Measurements from ENCODE around the gene PXDC1.
"Not testable (repeated sequence)": the region's sequence is repeated elsewhere in the genome, so short reads cannot be mapped to it uniquely, and the experiment has no call there.

PXDC1 gene

DNA sequence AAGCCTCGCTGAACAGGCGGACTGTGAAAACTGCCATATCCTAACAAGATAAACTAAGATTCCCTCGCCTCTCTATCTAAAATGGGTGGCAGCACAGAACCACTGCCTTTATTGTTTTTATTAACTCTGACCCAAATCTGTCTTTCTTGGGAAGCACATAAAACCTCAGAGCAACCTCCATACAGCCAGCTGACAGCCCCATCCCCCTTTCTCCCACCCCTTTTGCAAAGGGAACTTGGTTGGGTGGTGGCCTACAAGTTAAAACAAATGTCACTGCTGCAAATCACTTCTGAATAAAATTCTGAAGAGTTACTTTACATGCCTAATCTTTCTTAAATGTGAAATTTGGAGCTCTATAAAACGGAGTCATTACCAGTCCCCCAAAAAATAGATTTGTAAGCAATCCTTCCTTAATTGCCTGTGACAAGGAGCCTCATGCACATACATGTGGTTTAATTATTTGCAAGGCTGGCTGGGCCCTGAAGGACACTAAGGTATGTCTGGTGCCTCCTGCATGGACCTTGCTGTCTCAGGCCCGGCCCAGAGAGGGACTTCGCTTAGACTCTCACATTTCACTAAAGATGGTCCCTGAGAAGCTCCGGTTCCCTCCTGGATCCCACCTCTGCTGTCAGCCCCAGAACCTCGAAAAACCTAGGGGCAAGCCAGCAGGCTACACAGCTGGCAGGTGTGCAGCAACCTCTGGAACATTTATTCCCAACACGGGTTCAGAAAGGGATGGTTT, 21.7 kb downstream of the PXDC1 start:
- DNase-seq: no peak

- no peak for DNase-seq
Observed at GRCh38 chr6:3727593-3728108, 23.9 kb downstream of the PXDC1 start.

GRCh38 chr6:3727036-3727435, 24.5 kb downstream of the PXDC1 start:
- DNase-seq: no peak

- DNase-seq: no peak
Observed at GRCh38 chr6:3726421-3726820, 25.1 kb downstream of the PXDC1 start.

DNA sequence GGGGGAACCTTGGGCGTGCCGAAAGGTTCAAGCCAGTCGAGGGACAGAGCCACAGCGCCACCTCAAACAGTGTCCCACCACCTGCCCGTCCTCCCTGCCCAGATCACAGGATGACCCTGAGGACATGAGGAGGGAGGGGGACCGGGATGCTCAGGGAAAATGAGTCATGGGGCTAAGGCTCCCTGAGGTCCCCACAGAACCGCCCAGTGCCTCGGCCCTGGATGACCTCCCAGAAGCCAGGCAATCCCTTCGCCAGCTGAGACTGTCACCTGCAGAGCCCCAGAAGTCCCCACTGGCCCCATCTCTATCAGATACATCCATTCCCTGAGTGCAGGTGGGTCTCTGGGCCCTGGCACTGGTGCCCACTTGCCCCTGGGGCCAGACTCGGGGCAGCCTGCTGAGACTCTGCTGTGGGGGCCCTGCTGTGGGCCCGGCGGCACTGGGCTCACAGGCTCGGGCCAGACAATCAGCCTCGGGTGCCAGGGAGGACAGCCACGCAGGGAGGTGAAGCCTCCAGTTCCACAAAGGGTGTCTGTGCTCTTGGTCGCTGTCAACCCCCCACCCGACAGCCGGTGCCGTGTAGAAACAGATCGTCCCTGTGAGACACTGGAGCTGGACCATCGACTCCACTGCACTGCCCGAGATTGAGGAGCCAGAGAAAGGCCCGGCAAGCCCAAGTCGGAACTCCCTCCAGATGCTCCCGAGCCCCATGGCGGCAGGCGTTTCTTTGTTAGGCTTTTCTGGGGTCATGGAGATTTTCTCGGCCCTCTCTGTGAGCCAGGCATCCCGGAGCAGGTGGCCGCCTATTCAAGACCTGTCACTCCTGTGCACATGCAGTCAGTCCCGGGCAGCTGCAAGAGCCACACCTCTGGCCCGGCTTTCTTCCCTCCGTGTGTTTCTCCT, 26.1 kb downstream of the PXDC1 start:
- no peak for DNase-seq

DNA sequence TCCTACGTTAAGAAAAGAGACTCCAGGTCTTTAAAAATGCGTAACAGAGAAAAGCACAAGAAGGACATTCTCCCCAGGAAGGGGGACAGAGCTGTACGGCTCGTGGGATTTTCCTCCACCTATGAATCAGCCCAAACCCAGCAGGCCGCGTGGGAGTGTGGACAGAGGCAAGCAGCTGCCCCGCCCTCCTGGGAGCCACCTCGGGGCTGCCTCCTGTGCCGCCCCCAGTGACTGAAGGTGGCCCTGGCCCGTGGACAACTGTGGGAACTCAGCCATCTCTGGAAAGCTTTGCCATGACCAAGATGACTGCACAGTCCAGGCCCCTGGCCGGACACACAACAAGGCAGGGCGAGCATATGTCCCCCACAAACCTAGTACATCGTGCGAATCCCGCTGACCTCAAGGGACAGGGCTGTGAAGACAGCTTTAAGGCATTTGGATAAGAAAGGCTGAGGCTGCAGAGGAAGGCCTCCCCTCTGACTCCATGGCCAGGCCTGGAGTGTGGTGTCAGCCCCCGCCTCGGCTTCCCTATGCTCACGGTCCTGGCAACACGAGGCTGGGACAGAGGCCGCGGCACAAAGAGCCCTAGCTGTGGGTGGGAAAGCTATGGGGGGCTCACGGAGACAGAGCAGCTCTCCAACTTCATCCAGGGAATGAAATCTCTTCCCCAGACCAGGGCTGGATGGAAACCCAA, 26.9 kb downstream of the PXDC1 start:
- no peak for DNase-seq

- DNase-seq: no peak
Observed at GRCh38 chr6:3723966-3724365, 27.5 kb downstream of the PXDC1 start.

DNA sequence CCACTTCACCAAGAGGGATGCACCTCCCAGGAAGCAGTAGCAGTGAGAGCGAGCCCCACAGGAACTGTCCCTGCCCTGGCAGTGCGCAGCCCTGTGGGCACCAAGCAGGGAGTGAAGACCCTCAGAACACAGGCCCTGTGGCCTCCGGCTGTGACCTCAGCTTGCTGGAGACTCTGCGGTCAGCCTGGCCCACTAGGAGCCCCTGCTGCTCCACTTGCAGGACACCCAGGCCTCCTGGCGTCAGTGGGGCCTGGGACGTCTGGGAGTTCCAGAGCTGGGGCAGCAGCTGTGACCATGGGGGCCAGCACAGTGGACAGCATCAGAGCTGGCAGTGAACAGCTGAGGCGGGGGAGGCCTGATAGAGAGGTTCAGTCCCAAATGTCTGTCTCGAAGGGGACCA, 28.3 kb downstream of the PXDC1 start:
- DNase-seq: no peak

DNA sequence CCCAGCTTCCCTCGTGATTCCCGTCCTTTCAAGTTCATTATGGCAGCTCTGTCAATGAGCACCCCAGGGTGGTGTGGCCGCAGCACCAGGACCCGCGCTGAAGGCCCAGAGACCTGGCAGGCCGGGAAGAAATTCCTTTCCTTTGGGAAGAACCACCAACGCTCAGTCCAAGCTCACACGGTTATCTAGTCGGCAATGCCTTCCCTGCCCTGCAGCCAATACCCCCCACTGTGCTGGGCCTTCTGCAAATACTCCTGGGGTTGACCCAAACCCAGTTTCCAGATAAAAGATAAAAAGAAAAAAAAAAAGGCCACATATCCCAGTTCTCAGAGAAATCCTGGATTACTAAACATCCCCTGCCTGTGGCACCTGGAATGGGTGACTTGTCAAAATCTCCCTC, 28.7 kb downstream of the PXDC1 start:
- DNase-seq: no peak

GRCh38 chr6:3721810-3722621, 29.5 kb downstream of the PXDC1 start:
- no peak for DNase-seq

- not testable (repeated sequence) for DNase-seq
Observed at GRCh38 chr6:3720770-3721169, 30.7 kb downstream of the PXDC1 start.

GRCh38 chr6:3719462-3720308, 31.8 kb downstream of the PXDC1 start:
- no peak for DNase-seq

DNA sequence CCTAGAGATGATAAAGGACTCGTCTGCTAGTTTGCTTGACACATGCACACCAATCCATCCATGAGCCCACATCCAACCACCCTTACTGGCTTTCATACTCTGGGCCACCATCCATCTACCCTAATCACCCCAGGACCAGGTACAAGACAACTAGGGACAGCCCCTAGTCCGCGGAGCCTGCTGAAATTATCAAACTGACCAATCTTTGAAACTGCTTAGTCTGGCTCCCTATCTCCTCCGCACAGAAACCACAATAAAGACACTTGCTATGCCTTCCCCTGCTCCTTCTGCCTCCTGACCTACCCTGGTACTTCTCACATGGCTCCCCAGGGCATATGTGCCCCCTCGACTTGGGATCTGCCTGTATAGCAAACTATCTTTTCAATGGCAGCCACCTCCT, 33.1 kb downstream of the PXDC1 start:
- DNase-seq: no peak

DNA sequence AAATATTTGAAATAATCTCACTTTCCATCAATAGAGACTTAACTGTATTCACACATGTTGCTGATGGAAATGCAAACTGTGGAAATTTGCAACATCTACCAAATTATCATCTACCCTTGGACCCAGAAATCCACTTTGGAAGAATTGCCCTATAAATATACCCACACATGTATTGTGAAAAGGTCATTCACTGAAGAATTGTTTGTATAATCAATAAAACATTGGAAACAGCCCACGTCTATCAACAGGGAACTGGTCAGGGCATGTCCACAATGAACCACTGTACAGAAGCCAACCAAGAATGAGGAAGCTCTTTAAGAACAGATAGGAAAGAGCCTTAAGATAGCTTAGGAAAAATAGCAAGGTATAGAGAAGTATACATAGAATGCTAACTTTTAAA, 36.2 kb downstream of the PXDC1 start:
- DNase-seq: no peak

GRCh38 chr6:3714768-3715167, 36.7 kb downstream of the PXDC1 start:
- no peak for DNase-seq

DNA sequence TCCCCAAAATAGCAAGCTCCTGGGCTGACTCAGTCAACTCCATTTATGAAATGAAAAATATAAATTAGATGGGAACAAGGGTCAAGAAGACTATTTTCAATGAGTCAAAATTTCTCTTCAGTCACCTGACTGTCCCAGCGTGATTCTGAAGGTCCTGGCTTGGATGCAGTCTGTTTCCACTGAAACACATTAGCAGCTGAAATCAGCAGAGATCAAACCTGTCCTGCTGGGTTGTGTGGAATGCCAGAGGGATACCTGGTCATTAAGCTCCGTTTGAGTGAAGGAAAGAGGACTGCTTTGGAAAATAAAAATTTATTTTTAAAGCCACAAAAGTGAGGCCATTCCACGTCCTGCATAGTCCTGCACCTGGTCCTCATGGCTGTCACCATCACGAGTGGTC, 37.4 kb downstream of the PXDC1 start:
- DNase-seq: no peak

GRCh38 chr6:3712827-3713665, 38.5 kb downstream of the PXDC1 start:
- DNase-seq: no peak

GRCh38 chr6:3711776-3712175, 39.7 kb downstream of the PXDC1 start:
- DNase-seq: no peak

GRCh38 chr6:3710403-3710802, 41.1 kb downstream of the PXDC1 start:
- DNase-seq: no peak

GRCh38 chr6:3708540-3708939, 43.0 kb downstream of the PXDC1 start:
- no peak for DNase-seq
